Muscle layer of duodenum (tissue), 2 donors: ENCODE data around the gene MYBBP1A.

Experiments used
- H3K27ac ChIP-seq: one replicate; pipeline ENCODE4 v1.7.0; 2013; ENCODE audit warnings: mild to moderate bottlenecking, low read length
- H3K27me3 ChIP-seq: one replicate; pipeline ENCODE4 v1.7.0; 2013; ENCODE audit warnings: low read depth, mild to moderate bottlenecking, control low read depth, low read length
- H3K36me3 ChIP-seq, 2 donors: one replicate each; pipeline ENCODE4 v1.7.0; 2013; ENCODE audit warnings: low read length in 2 of 2, control low read depth in 1 of 2, mild to moderate bottlenecking in 1 of 2; ENCODE audit not compliant: insufficient read depth in 2 of 2, control insufficient read depth in 1 of 2
- H3K4me1 ChIP-seq, 2 donors: one replicate each; pipeline ENCODE4 v1.7.0; 2013; ENCODE audit warnings: low read length in 2 of 2, mild to moderate bottlenecking in 2 of 2, control low read depth in 1 of 2, moderate library complexity in 1 of 2; ENCODE audit not compliant: insufficient read depth in 2 of 2, control insufficient read depth in 1 of 2
- H3K4me3 ChIP-seq, 2 donors: one replicate each; pipeline ENCODE4 v1.7.0; 2013; ENCODE audit warnings: low read length in 2 of 2, low read depth in 1 of 2, mild to moderate bottlenecking in 1 of 2
- H3K9me3 ChIP-seq, 2 donors: one replicate each; pipeline ENCODE4 v1.7.0; 2013; ENCODE audit warnings: low read length in 2 of 2, control low read depth in 1 of 2, mild to moderate bottlenecking in 1 of 2; ENCODE audit not compliant: control insufficient read depth in 1 of 2
- donor health status: healthy.

The MYBBP1A gene

GRCh38 chr17:4547118-4547906 lies 7.9 kb downstream of the MYBBP1A start:
- H3K27ac ChIP-seq = no peak overlapping the region

GRCh38 chr17:4545217-4545951 lies 9.8 kb downstream of the MYBBP1A start:
- Histone ChIP-seq H3K9me3 (no peaks in the 10 kb centered on the region), H3K4me3 (no peak overlapping the region), H3K27ac (no peak overlapping the region), H3K4me1 (peaks cover 0 to 11% of the 10 kb centered on the region in 2 donors), H3K36me3 (peaks cover 33 to 92% of the 10 kb centered on the region in 2 donors), H3K27me3 (no peaks in the 10 kb centered on the region)

More at GRCh38 chr17:4547118-4547906, 7.9 kb downstream of the MYBBP1A start:
- H3K4me3 ChIP-seq = no peak overlapping the region
- no peaks in the 10 kb centered on the region for H3K27me3 ChIP-seq
- H3K36me3 ChIP-seq = peaks cover 40 to 83% of the 10 kb centered on the region in 2 donors
- no peaks in the 10 kb centered on the region for H3K4me1 ChIP-seq
- no peaks in the 10 kb centered on the region for H3K9me3 ChIP-seq

GRCh38 chr17:4544951-4545216 lies 10.3 kb downstream of the MYBBP1A start:
- Histone ChIP-seq H3K9me3 (no peaks in the 10 kb centered on the region), H3K27me3 (no peaks in the 10 kb centered on the region), H3K27ac (no peak overlapping the region), H3K36me3 (peaks cover 33 to 92% of the 10 kb centered on the region in 2 donors), H3K4me3 (no peak overlapping the region), H3K4me1 (peaks cover 0 to 11% of the 10 kb centered on the region in 2 donors)

- no peak overlapping the region for H3K4me3 ChIP-seq
- H3K27me3 ChIP-seq = no peaks in the 10 kb centered on the region
- H3K9me3 ChIP-seq = no peaks in the 10 kb centered on the region
- peaks cover 30 to 94% of the 10 kb centered on the region in 2 donors for H3K36me3 ChIP-seq
- H3K4me1 ChIP-seq = peaks cover 0 to 11% of the 10 kb centered on the region in 2 donors
- no peak overlapping the region for H3K27ac ChIP-seq
Observed at GRCh38 chr17:4544135-4544950, 10.8 kb downstream of the MYBBP1A start.

- H3K27me3 ChIP-seq = no peaks in the 10 kb centered on the region
- H3K4me1 ChIP-seq = peaks cover 0 to 12% of the 10 kb centered on the region in 2 donors
- H3K36me3 ChIP-seq = peaks cover 30 to 92% of the 10 kb centered on the region in 2 donors
Observed at GRCh38 chr17:4543557-4544026, 11.6 kb downstream of the MYBBP1A start.

GRCh38 chr17:4542726-4543191 lies 12.4 kb downstream of the MYBBP1A start:
- no peak overlapping the region for H3K27ac ChIP-seq
- no peaks in the 10 kb centered on the region for H3K9me3 ChIP-seq
- H3K36me3 ChIP-seq = peaks cover 21 to 89% of the 10 kb centered on the region in 2 donors

More at GRCh38 chr17:4543557-4544026, 11.6 kb downstream of the MYBBP1A start:
- H3K27ac ChIP-seq = no peak overlapping the region
- no peaks in the 10 kb centered on the region for H3K9me3 ChIP-seq
- no peak overlapping the region for H3K4me3 ChIP-seq

GRCh38 chr17:4542003-4542725 lies 13.0 kb downstream of the MYBBP1A start:
- peaks cover 16 to 83% of the 10 kb centered on the region in 2 donors for H3K36me3 ChIP-seq
- H3K4me3 ChIP-seq = no peak overlapping the region
- no peaks in the 10 kb centered on the region for H3K9me3 ChIP-seq
- H3K27ac ChIP-seq = no peak overlapping the region
- H3K27me3 ChIP-seq = no peaks in the 10 kb centered on the region
- peaks cover 0 to 27% of the 10 kb centered on the region in 2 donors for H3K4me1 ChIP-seq

More at GRCh38 chr17:4542726-4543191, 12.4 kb downstream of the MYBBP1A start:
- H3K27me3 ChIP-seq = no peaks in the 10 kb centered on the region
- peaks cover 0 to 21% of the 10 kb centered on the region in 2 donors for H3K4me1 ChIP-seq
- H3K4me3 ChIP-seq = no peak overlapping the region

- H3K27me3 ChIP-seq = no peaks in the 10 kb centered on the region
- H3K4me3 ChIP-seq = no peak overlapping the region
- H3K9me3 ChIP-seq = no peaks in the 10 kb centered on the region
- H3K4me1 ChIP-seq = peaks cover 0 to 34% of the 10 kb centered on the region in 2 donors
- peaks cover 16 to 76% of the 10 kb centered on the region in 2 donors for H3K36me3 ChIP-seq
- H3K27ac ChIP-seq = no peak overlapping the region
Observed at GRCh38 chr17:4541328-4542002, 13.7 kb downstream of the MYBBP1A start.

- Histone ChIP-seq H3K27me3 (no peaks in the 10 kb centered on the region), H3K36me3 (peaks cover 16 to 70% of the 10 kb centered on the region in 2 donors), H3K4me3 (no peak overlapping the region), H3K4me1 (peaks cover 0 to 38% of the 10 kb centered on the region in 2 donors), H3K9me3 (no peaks in the 10 kb centered on the region), H3K27ac (no peak overlapping the region)
Observed at GRCh38 chr17:4540687-4541327, 14.4 kb downstream of the MYBBP1A start.

GRCh38 chr17:4540224-4540651 lies 14.9 kb downstream of the MYBBP1A start:
- H3K4me3 ChIP-seq = no peak overlapping the region
- no peaks in the 10 kb centered on the region for H3K9me3 ChIP-seq
- no peak overlapping the region for H3K27ac ChIP-seq
- peaks cover 0 to 38% of the 10 kb centered on the region in 2 donors for H3K4me1 ChIP-seq
- peaks cover 16 to 64% of the 10 kb centered on the region in 2 donors for H3K36me3 ChIP-seq
- H3K27me3 ChIP-seq = no peaks in the 10 kb centered on the region
